IMR-90 (cell line): Measurements from ENCODE around the gene IL23R. TPM values are rescaled to one million over a fixed set of nuclear protein-coding genes. Genes with fewer than 3 reads are reported as not detected.
A peak's percentile ranks its signal among the peaks of the same experiment; 100 is the strongest.

Source experiments
- ATAC-seq: fragments of 200-7000 bp; cut with Tn5 transposase; 2 replicates; pipeline ENCODE4 v1.9.1; 2020; ENCODE audit warnings: low read depth, mild to moderate bottlenecking, moderate library complexity
- BruUV-seq: library from RNA; stranded (reverse); fragments of 400-500 nt; replicated peaks from 2 replicates; lab custom pipeline; 2021; lab: Mats Ljungman, UMichigan
- CTCF ChIA-PET: fragments of 300-600 bp; formaldehyde crosslinking; extraction: SDS; loops from one replicate; lab custom pipeline; 2021; ENCODE audit warnings: antibody characterized with exemption; lab: Yijun Ruan, JAX
- POLR2A ChIA-PET: fragments of 300-600 bp; sonication (Branson Sonifier 250); formaldehyde crosslinking; loops from one replicate; lab custom pipeline; 2022; ENCODE audit warnings: antibody characterized with exemption; ENCODE audit not compliant: unreplicated experiment; lab: Charles Lee
- DNase-seq: peaks from one replicate; pipeline ENCODE4 v3.0.0; 2013
- H2AFZ ChIP-seq: replicated peaks from 2 replicates; pipeline ENCODE3; 2013; ENCODE audit warnings: low read length, mild to moderate bottlenecking; ENCODE audit not compliant: poor library complexity
- H2AK5ac ChIP-seq: 2 replicates; pipeline ENCODE4 v1.6.1; 2013; ENCODE audit warnings: low read depth, low read length, inconsistent platforms
- H2AK9ac ChIP-seq: replicated peaks from 2 replicates; pipeline ENCODE3; 2013; ENCODE audit warnings: mild to moderate bottlenecking, low read depth, low read length, moderate library complexity; ENCODE audit not compliant: poor library complexity
- H2BK120ac ChIP-seq: 2 replicates; pipeline ENCODE4 v1.6.1; 2013; ENCODE audit warnings: low read depth, low read length, inconsistent platforms
- H2BK15ac ChIP-seq: 3 replicates; pipeline ENCODE4 v1.6.1; 2013; ENCODE audit warnings: low read depth, low read length, inconsistent platforms
- H2BK20ac ChIP-seq: 2 replicates; pipeline ENCODE4 v1.6.1; 2013; ENCODE audit warnings: low read depth, mild to moderate bottlenecking, inconsistent platforms, low read length, moderate library complexity
- H2BK5ac ChIP-seq: 2 replicates; pipeline ENCODE4 v1.6.1; 2013; ENCODE audit warnings: mild to moderate bottlenecking, low read depth, low read length, inconsistent platforms; ENCODE audit not compliant: poor library complexity, severe bottlenecking
- H3K14ac ChIP-seq: replicated peaks from 2 replicates; pipeline ENCODE4 v1.6.1; 2013; ENCODE audit warnings: low read depth, low read length, inconsistent platforms
- H3K18ac ChIP-seq: 2 replicates; pipeline ENCODE4 v1.6.1; 2013; ENCODE audit warnings: low read depth, low read length, control low read depth
- H3K23ac ChIP-seq: 2 replicates; pipeline ENCODE4 v1.6.1; 2013; ENCODE audit warnings: low read depth, low read length, inconsistent platforms
- H3K27ac ChIP-seq: 2 replicates; pipeline ENCODE4 v1.5.1; 2013; ENCODE audit warnings: mild to moderate bottlenecking, control low read depth, low read length; ENCODE audit not compliant: insufficient read depth
- H3K27me3 ChIP-seq: 2 replicates; pipeline ENCODE4 v1.6.1; 2013; ENCODE audit warnings: low read length; ENCODE audit not compliant: control insufficient read depth, insufficient read depth
- H3K36me3 ChIP-seq: 2 replicates; pipeline ENCODE4 v1.6.1; 2013; ENCODE audit warnings: low read length, mixed read lengths; ENCODE audit not compliant: control insufficient read depth, insufficient read depth
- H3K4ac ChIP-seq: 2 replicates; pipeline ENCODE4 v1.6.1; 2013; ENCODE audit warnings: low read depth, low read length, inconsistent platforms
- H3K4me1 ChIP-seq: 2 replicates; pipeline ENCODE4 v1.6.1; 2013; ENCODE audit warnings: low read length, mixed read lengths; ENCODE audit not compliant: control insufficient read depth, insufficient read depth
- H3K4me2 ChIP-seq: 2 replicates; pipeline ENCODE4 v1.6.1; 2013; ENCODE audit warnings: low read depth, mild to moderate bottlenecking, control low read depth, low read length, moderate library complexity
- H3K4me3 ChIP-seq: 2 replicates; pipeline ENCODE4 v1.5.1; 2013; ENCODE audit warnings: low read depth, mild to moderate bottlenecking, control low read depth, low read length, moderate library complexity; ENCODE audit not compliant: insufficient read depth
- H3K56ac ChIP-seq: 2 replicates; pipeline ENCODE4 v1.6.1; 2013; ENCODE audit warnings: low read length, inconsistent platforms; ENCODE audit not compliant: insufficient read depth; ENCODE audit errors: extremely low read depth
- H3K79me1 ChIP-seq, 2 experiments: 2 replicates each; pipeline ENCODE4 v1.6.1; 2013; ENCODE audit warnings: low read length in 2 of 2, inconsistent platforms in 1 of 2, low read depth in 1 of 2
- H3K9ac ChIP-seq: 2 replicates; pipeline ENCODE4 v1.6.1; 2013; ENCODE audit warnings: low read depth, low read length, control low read depth
- H3K9me1 ChIP-seq: 2 replicates; pipeline ENCODE4 v1.6.1; 2013; ENCODE audit warnings: low read length, inconsistent platforms; ENCODE audit not compliant: insufficient read depth
- H3K9me3 ChIP-seq: 2 replicates; pipeline ENCODE4 v1.6.1; 2013; ENCODE audit warnings: low read length; ENCODE audit not compliant: control insufficient read depth, insufficient read depth
- H4K20me1 ChIP-seq: 2 replicates; pipeline ENCODE4 v1.6.1; 2013; ENCODE audit warnings: low read length, inconsistent platforms; ENCODE audit not compliant: insufficient read depth
- H4K5ac ChIP-seq: 2 replicates; pipeline ENCODE4 v1.6.1; 2013; ENCODE audit warnings: mild to moderate bottlenecking, low read depth, low read length, control low read depth
- H4K8ac ChIP-seq, 2 experiments: 2 replicates each; pipeline ENCODE4 v1.6.1; 2013; ENCODE audit warnings: low read depth in 2 of 2, low read length in 2 of 2, control low read depth in 1 of 2, inconsistent platforms in 1 of 2
- H4K91ac ChIP-seq: 2 replicates; pipeline ENCODE4 v1.6.1; 2013; ENCODE audit warnings: low read depth, low read length, inconsistent platforms; ENCODE audit not compliant: insufficient read depth
- FOS ChIP-seq: fragments of 150-350 bp; IDR thresholded peaks from 2 replicates; pipeline ENCODE4 v1.6.1; 2016; ENCODE audit warnings: low read depth, low read length
- SMC3 ChIP-seq: fragments of 150-350 bp; IDR thresholded peaks from 2 replicates; pipeline ENCODE4 v1.6.1; 2016; ENCODE audit warnings: low read depth, mild to moderate bottlenecking, antibody characterized with exemption, low read length, moderate library complexity
- WGBS, 2 experiments: methylation state at CpG; one replicate each; pipeline versions ENCODE4 v1.1.5 to v1.1.7; 2013; ENCODE audit warnings: missing lambda C conversion rate in 2 of 2; ENCODE audit not compliant: insufficient read length in 1 of 2; ENCODE audit errors: extremely low coverage in 2 of 2; 5-methylcytosine and 5-hydroxymethylcytosine counted together
- dilution Hi-C: fragments of 300-500 bp; cut with HindIII; formaldehyde crosslinking; loops from one replicate; pipeline ENCODE4 v1.14.3; 2018; ENCODE audit warnings: low sequenced_read_pairs; ENCODE audit not compliant: unreplicated experiment
- in situ Hi-C: fragments of 300-500 bp; cut with MboI; formaldehyde crosslinking; loops from 3 replicates; pipeline ENCODE4 v1.14.3; 2019; ENCODE audit warnings: low sequenced_read_pairs, inconsistent platforms, mixed read lengths
- intact Hi-C: fragments of 100-400 bp; cut with micrococcal nuclease; formaldehyde crosslinking; loops from 2 replicates; pipeline ENCODE4 v1.10.0; 2022
- polyA plus RNA-seq, 3 experiments: library from polyadenylated mRNA; depleted of rRNA; stranded (reverse); fragments of >200 nt; gene quantifications; 2 replicates each; pipeline ENCODE4 v1.2.3, GENCODE V29; 2012; ENCODE audit warnings: low replicate concordance in 1 of 3
- total RNA-seq: library from RNA; depleted of rRNA; stranded (reverse); fragments of >200 nt; gene quantifications from 2 replicates; pipeline ENCODE4 v1.2.3, GENCODE V29; 2012

Gene IL23R
- total and polyA plus RNA-seq, 2 of the 4 experiments (the other 2 are of a cell fraction) = not detected

- no peaks in the 10 kb centered on the region for H3K36me3 ChIP-seq
- no peak overlapping the region for H2BK15ac ChIP-seq
- H3K14ac ChIP-seq = no peak overlapping the region
- H2AFZ ChIP-seq = no peak overlapping the region
- no peak for ATAC-seq
- no peak overlapping the region for H4K8ac ChIP-seq
- dilution Hi-C loops = no loop called here
- H2AK9ac ChIP-seq = no peak overlapping the region
- H3K9me1 ChIP-seq = no peaks in the 10 kb centered on the region
- 0 out of 2 replicates have a peak, but pooled peaks have one; percentile 6 for TF ChIP-seq FOS
- TF ChIP-seq SMC3 = no peak
- H3K56ac ChIP-seq = no peak overlapping the region
- in situ Hi-C loops = no loop called here
- H3K27ac ChIP-seq = no peak overlapping the region
- H3K9ac ChIP-seq = no peak overlapping the region
- H3K4me3 ChIP-seq = no peak overlapping the region
- no peak overlapping the region for H4K91ac ChIP-seq
- no peak overlapping the region for H4K5ac ChIP-seq
- H4K20me1 ChIP-seq = no peaks in the 10 kb centered on the region
- WGBS, 2 experiments = no CpG with 5 or more reads among the region's 2 CpGs
- DNase-seq = peak; percentile 67
- CTCF ChIA-PET = no interaction called here
- H3K9me3 ChIP-seq = no peaks in the 10 kb centered on the region
- no peak overlapping the region for H2BK20ac ChIP-seq
- intact Hi-C loops = no loop called here
- no peaks in the 10 kb centered on the region for H3K4me1 ChIP-seq
- POLR2A ChIA-PET = no interaction called here
- H3K79me1 ChIP-seq = no peaks in the 10 kb centered on the region
- no peak overlapping the region for H3K23ac ChIP-seq
- H3K18ac ChIP-seq = no peak overlapping the region
- no TSS peak for BruUV-seq
- no peak overlapping the region for H2BK5ac ChIP-seq
- no peak overlapping the region for H2BK120ac ChIP-seq
- peaks cover 4% of the 10 kb centered on the region for H3K27me3 ChIP-seq
- no peak overlapping the region for H2AK5ac ChIP-seq
- H3K4me2 ChIP-seq = no peak overlapping the region
- H3K4ac ChIP-seq = no peak overlapping the region
Observed at GRCh38 chr1:67162954-67163353, 3.3 kb upstream of the IL23R start.
